ENCODE results near the gene RENBP.

Gene RENBP

GRCh38 chrX:153966841-153967535, 22.5 kb upstream of the RENBP start:
- no peak for TF ChIP-seq ZNF274 (IDR thresholded peaks at IDR 0.05; ENCODE audit: low read depth, low read length)
- H3K4me3 ChIP-seq (ENCODE audit: low read length), result no peak overlapping the region; the same call in 1 of the 2 replicates

DNA sequence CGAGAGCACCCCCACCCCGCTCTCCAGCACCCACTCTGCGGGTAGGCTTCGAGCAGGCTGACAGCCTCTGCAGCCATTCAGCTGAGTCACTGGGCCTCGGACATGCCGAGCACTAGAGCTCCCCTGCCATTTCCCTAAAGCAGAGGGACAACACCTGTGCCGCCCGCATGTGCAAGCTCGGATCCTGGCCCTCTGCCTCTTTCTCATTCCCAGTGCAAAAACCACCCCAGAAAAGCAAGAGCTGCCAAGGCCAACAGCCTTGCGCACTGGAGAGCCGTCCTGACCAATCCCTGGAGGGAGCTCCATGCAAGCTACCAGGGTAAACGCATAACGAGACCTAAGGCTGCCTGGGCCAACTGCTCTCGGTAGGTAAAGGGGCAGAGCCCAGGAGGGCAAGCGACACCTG, 21.8 kb upstream of the RENBP start:
- TF ChIP-seq ZNF274 (IDR thresholded peaks at IDR 0.05; ENCODE audit: low read depth, low read length), result no peak
- H3K4me3 ChIP-seq (ENCODE audit: low read length), result no peak overlapping the region

DNA sequence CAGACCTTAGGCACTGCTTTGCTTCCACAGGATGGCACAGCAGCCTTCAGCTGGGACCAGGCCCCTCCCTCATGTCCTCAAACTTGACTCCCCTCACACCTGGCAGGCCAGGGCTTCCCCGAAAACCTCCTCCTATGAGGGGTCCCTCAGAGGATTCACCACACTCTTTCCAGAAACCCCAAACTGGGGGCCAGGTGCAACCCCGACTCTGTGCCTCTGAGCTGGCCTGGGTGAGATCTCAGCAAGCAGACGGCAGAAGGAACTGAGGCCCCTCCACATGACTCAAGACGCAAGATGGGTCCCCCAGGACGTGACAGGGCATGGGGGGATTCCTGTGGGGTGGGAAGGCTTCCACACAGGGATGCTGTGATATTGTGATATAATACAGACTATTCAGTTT, 21.0 kb upstream of the RENBP start:
- TF ChIP-seq ZNF274 (IDR thresholded peaks at IDR 0.05; ENCODE audit: low read depth, low read length), result no peak
- no peak overlapping the region for H3K4me3 ChIP-seq (ENCODE audit: low read length)

DNA sequence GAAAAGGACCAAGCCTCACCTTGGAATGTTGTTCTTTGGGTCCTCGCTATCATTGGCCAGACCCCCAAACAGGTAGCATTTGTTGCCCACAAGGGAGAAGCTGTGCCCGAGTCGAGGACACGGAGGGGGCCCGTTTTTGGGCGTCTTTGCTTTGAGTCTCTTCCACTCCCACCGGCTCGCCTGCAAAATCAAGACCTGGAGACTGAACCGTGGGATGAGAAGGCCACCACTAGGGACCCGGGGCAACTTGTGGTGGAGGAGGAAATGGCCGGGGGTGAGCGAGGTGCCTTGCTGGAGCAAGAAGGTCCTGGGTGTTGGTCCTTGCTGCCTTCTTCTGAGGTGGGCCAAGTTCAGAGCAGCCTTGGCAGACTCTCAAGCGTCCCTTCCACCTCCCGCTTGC, 19.7 kb upstream of the RENBP start:
- no peak overlapping the region for H3K4me3 ChIP-seq (ENCODE audit: low read length)
- TF ChIP-seq ZNF274 (IDR thresholded peaks at IDR 0.05; ENCODE audit: low read depth, low read length), result no peak

DNA sequence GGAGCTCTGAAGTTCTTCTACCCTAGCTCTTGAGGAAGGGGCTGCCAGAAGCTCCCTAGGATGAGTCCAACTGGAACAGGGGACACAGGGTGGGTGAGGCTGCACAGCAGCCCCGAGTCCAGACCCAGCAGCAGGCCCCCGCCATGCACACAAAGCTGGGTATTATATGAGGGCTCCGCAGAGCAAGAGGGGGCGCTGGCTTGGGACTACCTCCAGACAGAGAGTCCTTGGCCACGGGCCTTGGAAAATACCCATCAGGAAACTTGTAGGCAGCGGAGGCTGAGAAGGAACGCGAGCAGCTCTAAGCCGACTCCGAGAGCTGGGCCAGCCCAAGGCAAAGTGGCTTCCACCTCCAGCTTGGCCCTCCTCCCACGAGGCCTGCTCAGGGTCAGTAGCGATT, 19.1 kb upstream of the RENBP start:
- no peak for TF ChIP-seq ZNF274 (IDR thresholded peaks at IDR 0.05; ENCODE audit: low read depth, low read length)

DNA sequence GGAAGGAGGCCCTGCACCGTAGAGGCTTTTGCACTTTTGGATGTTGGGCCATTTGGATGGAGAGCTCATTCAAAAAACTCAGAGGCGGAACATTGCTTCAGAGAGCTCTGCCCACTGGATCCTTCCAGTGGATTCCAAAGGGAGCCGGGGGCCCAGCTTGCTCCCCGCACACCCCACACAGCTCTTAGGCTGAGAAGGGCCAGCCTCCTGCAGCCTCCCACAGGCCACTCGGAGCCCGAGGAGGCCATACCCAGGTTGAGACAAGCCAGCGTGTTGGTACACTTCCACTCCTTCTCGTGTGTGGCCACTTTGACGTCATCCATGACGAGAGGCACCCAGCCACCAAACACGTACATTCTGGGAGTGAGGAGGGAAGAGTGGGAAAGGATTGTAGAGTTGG, 16.8 kb upstream of the RENBP start:
- no peak for TF ChIP-seq ZNF274 (IDR thresholded peaks at IDR 0.05; ENCODE audit: low read depth, low read length)

More for the DNA sequence above, 19.1 kb upstream of the RENBP start:
- no peak overlapping the region for H3K4me3 ChIP-seq (ENCODE audit: low read length)

GRCh38 chrX:153960786-153961185, 16.3 kb upstream of the RENBP start:
- TF ChIP-seq ZNF274 (IDR thresholded peaks at IDR 0.05; ENCODE audit: low read depth, low read length), result no peak
- no peak overlapping the region for H3K4me3 ChIP-seq (ENCODE audit: low read length)

More for the DNA sequence above, 16.8 kb upstream of the RENBP start:
- H3K4me3 ChIP-seq (ENCODE audit: low read length), result no peak overlapping the region

- TF ChIP-seq ZNF274 (IDR thresholded peaks at IDR 0.05; ENCODE audit: low read depth, low read length), result no peak
- no peak overlapping the region for H3K4me3 ChIP-seq (ENCODE audit: low read length)
Observed at GRCh38 chrX:153960077-153960476, 15.6 kb upstream of the RENBP start.

GRCh38 chrX:153959649-153960048, 15.2 kb upstream of the RENBP start:
- H3K4me3 ChIP-seq (ENCODE audit: low read length), result no peak overlapping the region
- no peak for TF ChIP-seq ZNF274 (IDR thresholded peaks at IDR 0.05; ENCODE audit: low read depth, low read length)

GRCh38 chrX:153958605-153959004, 14.2 kb upstream of the RENBP start:
- TF ChIP-seq ZNF274 (IDR thresholded peaks at IDR 0.05; ENCODE audit: low read depth, low read length), result no peak
- no peak overlapping the region for H3K4me3 ChIP-seq (ENCODE audit: low read length)

DNA sequence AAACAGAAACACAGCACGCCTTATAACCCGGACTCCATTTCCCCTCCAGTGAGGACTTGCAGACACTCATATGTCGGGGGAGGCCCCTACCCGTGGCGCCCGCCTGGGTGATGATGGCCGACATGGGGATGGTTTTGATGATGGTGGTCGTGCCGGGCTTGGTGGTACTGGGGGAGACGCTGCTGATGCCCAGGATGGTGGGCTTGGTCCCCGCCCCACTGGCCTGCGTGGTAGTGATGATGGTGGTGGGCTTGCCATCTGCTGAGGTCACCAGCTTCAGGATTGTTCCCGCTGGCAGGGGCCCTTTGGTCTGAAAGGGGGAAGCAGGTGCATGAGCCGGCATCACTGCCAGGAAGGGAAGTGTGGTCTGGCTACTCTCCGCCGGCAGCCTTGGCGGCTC, 12.8 kb upstream of the RENBP start:
- no peak overlapping the region for H3K4me3 ChIP-seq (ENCODE audit: low read length)
- TF ChIP-seq ZNF274 (IDR thresholded peaks at IDR 0.05; ENCODE audit: low read depth, low read length), result no peak

DNA sequence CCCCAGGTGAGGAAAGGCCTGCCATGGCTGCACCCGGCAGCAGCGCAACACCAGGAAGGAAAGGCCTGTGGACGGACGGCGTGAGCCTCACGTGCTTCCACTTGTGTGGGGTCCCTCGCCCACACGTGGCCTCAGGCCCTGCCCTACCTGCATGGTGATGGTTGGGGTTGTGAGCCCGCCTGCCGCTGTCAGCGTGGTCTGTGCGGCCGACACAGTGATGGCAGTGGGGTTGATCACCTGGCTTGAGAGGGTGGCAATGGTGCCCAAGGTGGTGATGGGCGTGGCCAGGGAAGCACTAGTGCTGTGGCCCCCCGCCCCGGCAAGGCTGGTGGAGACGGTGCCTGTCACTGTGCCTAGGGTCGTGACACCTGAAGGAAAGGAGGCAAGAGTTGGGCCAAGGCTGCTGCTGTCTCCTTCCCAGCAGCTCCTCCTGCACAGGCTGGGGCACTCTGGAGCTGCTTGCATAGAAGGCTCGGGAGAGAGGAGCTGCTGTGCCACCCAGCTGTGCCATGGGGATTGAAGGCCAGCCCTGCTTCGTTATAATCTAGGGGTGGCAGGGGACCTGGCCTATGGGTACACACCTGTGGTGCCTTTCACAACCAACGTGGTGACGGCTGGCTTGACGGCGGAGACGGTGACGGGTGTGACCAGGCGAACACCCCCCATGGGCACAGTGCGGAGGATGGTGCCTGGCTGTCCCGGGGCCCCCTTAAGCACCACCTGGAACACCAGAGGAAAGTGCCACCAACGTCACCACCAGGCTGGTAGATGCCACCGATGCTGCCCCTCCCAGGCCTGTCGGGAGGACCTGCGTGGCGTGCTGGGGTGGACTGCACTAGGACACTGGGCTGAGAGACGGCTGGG, 11.8 kb upstream of the RENBP start:
- no peak overlapping the region for H3K4me3 ChIP-seq (ENCODE audit: low read length)
- no peak for TF ChIP-seq ZNF274 (IDR thresholded peaks at IDR 0.05; ENCODE audit: low read depth, low read length)

GRCh38 chrX:153955228-153955732, 10.8 kb upstream of the RENBP start:
- no peak for TF ChIP-seq ZNF274 (IDR thresholded peaks at IDR 0.05; ENCODE audit: low read depth, low read length)
- no peak overlapping the region for H3K4me3 ChIP-seq (ENCODE audit: low read length)

DNA sequence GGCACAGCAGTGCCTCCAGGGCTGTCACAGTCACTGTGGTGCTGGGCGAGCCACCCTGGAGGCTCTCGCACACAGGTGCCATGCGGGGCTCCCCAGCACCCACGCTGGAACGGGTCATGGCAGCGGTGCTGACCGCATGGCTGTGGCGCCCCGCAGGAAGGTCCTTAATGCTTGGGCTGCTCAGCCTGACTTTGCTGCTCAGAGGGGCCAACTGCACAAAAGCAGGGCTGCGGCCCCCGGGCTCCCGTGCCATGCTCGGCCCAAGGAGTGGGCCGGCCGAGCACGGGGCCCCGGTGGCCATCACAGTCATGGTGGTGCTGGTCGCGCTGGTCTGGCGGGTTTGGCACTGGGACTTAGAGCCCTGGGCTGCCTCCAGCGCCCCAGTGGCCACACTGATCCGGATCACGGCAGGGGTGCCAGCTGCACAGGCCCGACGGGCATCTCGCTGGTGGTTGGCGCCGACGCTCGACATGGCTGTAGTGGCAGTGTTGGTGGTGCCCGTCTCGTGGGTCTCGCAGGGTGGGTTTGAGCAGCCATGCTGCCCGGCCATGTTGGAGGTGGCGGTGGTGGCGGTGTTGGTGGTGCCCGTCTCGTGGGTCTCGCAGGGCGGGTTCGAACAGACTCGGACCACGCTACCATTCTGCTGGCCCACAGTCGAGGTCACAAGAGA, 10.2 kb upstream of the RENBP start:
- H3K4me3 ChIP-seq (ENCODE audit: low read length), result no peak overlapping the region
- no peak for TF ChIP-seq ZNF274 (IDR thresholded peaks at IDR 0.05; ENCODE audit: low read depth, low read length)
